PC-3 (cell line): Measurements from ENCODE around the gene ZNF490. TPM values are rescaled to one million over a fixed set of nuclear protein-coding genes. Genes with fewer than 3 reads are reported as not detected.

ENCODE experiments used
- ATAC-seq: fragments of 200-7000 bp; cut with Tn5 transposase; 2 replicates; pipeline ENCODE4 v1.9.1; 2020; ENCODE audit warnings: mild to moderate bottlenecking, moderate library complexity
- Bru-seq: library from RNA; stranded (reverse); fragments of 400-500 nt; gene quantifications from one replicate; lab custom pipeline; 2021; lab: Mats Ljungman, UMichigan
- BruChase-seq, 2 experiments: library from RNA; stranded (reverse); fragments of 400-500 nt; gene quantifications; one replicate each; lab custom pipeline; 2021; lab: Mats Ljungman, UMichigan
- BruUV-seq: library from RNA; stranded (reverse); fragments of 400-500 nt; replicated peaks from 2 replicates; lab custom pipeline; 2021; lab: Mats Ljungman, UMichigan
- CTCF ChIA-PET: fragments of 300-600 bp; sonication (Branson Sonifier 250); formaldehyde crosslinking; loops from one replicate; lab custom pipeline; 2022; ENCODE audit warnings: antibody characterized with exemption; lab: Charles Lee
- POLR2A ChIA-PET: fragments of 300-600 bp; sonication (Branson Sonifier 250); formaldehyde crosslinking; loops from one replicate; lab custom pipeline; 2022; ENCODE audit warnings: antibody characterized with exemption; ENCODE audit not compliant: unreplicated experiment; lab: Charles Lee
- DNase-seq: peaks from one replicate; pipeline ENCODE4 v3.0.0-alpha.2; 2015
- H2AFZ ChIP-seq: fragments of 300-600 bp; sonication (generic); 2 replicates; pipeline ENCODE4 v1.6.0; 2016; ENCODE audit warnings: antibody characterized with exemption, low read length
- H3F3A ChIP-seq: fragments of 300-600 bp; sonication (generic); one replicate; pipeline ENCODE4 v1.6.0; 2017; ENCODE audit warnings: antibody characterized with exemption, low read length, control low read depth, mild to moderate bottlenecking; ENCODE audit not compliant: unreplicated experiment
- H3K27ac ChIP-seq: fragments of 300-600 bp; sonication (generic); 2 replicates; pipeline ENCODE4 v1.5.1; 2016; ENCODE audit warnings: mild to moderate bottlenecking, low read length
- H3K27me3 ChIP-seq: fragments of 300-600 bp; sonication (generic); 2 replicates; pipeline ENCODE4 v1.6.1; 2016; ENCODE audit warnings: low read length, mixed read lengths
- H3K36me3 ChIP-seq: fragments of 300-600 bp; sonication (generic); 2 replicates; pipeline ENCODE4 v1.6.1; 2016; ENCODE audit warnings: low read depth, mixed run types, low read length, mixed read lengths
- H3K4me1 ChIP-seq: fragments of 300-600 bp; sonication (generic); 2 replicates; pipeline ENCODE4 v1.5.1; 2016; ENCODE audit warnings: low read length; ENCODE audit not compliant: insufficient read depth
- H3K4me2 ChIP-seq: fragments of 300-600 bp; sonication (generic); 2 replicates; pipeline ENCODE4 v1.6.0; 2016; ENCODE audit warnings: low read length
- H3K4me3 ChIP-seq: fragments of 300-600 bp; sonication (generic); 2 replicates; pipeline ENCODE4 v1.5.1; 2016; ENCODE audit warnings: mild to moderate bottlenecking, low read length, mixed read lengths
- H3K79me2 ChIP-seq: fragments of 300-600 bp; sonication (generic); 2 replicates; pipeline ENCODE4 v1.6.1; 2017; ENCODE audit warnings: low read length, mixed read lengths
- H3K9ac ChIP-seq: fragments of 300-600 bp; sonication (generic); 2 replicates; pipeline ENCODE4 v1.6.0; 2016; ENCODE audit warnings: mild to moderate bottlenecking, low read length
- H3K9me2 ChIP-seq: fragments of 300-600 bp; sonication (generic); replicated peaks from 2 replicates; pipeline ENCODE4 v1.6.1; 2016; ENCODE audit warnings: mixed run types, low read length, mixed read lengths
- H3K9me3 ChIP-seq: fragments of 300-600 bp; sonication (generic); 2 replicates; pipeline ENCODE4 v1.6.1; 2016; ENCODE audit warnings: low read length, mixed read lengths
- H4K20me1 ChIP-seq: fragments of 300-600 bp; sonication (generic); 2 replicates; pipeline ENCODE4 v1.6.1; 2016; ENCODE audit warnings: low read length, mixed read lengths
- CTCF ChIP-seq: fragments of 300-600 bp; sonication (generic); conservative IDR thresholded peaks from 2 replicates; pipeline ENCODE4 v1.5.1; 2017; ENCODE audit warnings: antibody characterized with exemption, low read depth, mild to moderate bottlenecking, low read length
- EZH2 ChIP-seq: fragments of 300-600 bp; sonication (generic); IDR thresholded peaks from one replicate; pipeline ENCODE4 v1.6.1; 2017; ENCODE audit warnings: antibody characterized with exemption, mild to moderate bottlenecking, low read length; ENCODE audit not compliant: unreplicated experiment
- EZH2phosphoT487 ChIP-seq: fragments of 300-600 bp; sonication (generic); IDR thresholded peaks from 2 replicates; pipeline ENCODE4 v1.6.1; 2018; ENCODE audit warnings: mild to moderate bottlenecking, antibody characterized with exemption, low read length, borderline replicate concordance
- intact Hi-C: fragments of 100-400 bp; cut with micrococcal nuclease; formaldehyde crosslinking; loops from 2 replicates; pipeline ENCODE4 v1.9.0; 2023
- long read RNA-seq: library from polyadenylated mRNA; unstranded; transcript quantifications from one replicate; pipeline ENCODE4 v2.0.0, GENCODE V29; 2021; ENCODE audit not compliant: unreplicated experiment
- total RNA-seq: library from RNA; depleted of rRNA; stranded (reverse); fragments of >200 nt; gene quantifications from 2 replicates; pipeline ENCODE4 v1.2.3, GENCODE V29; 2014; rRNA removed

The ZNF490 gene
- 6.9 and 10.7 TPM in 2 replicates for total RNA-seq
- Bru-seq, nascent RNA: percentile 65 among the genes with signal in this experiment
- BruChase-seq, experiment 1, labeled RNA remaining after a 6-hour chase: percentile 68 among the genes with signal in this experiment
- BruChase-seq, experiment 2, labeled RNA remaining after a 2-hour chase: percentile 70 among the genes with signal in this experiment
- long read RNA-seq, full-length matches to known transcripts: 9 of 21 reads
- long read RNA-seq, partial matches to known transcripts: 1 of 21 reads
- long read RNA-seq, other reads (novel, unspliced or antisense): 11 of 21 reads

GRCh38 chr19:12610540-12611360 is at the start of gene ZNF490, which contains the start of gene ZNF791:
TSS of gene ZNF490 (minus strand) at chr19:12610813. CDS start at chr19:12610680, 133 bp downstream.
TSS of gene ZNF791 (plus strand) at chr19:12610920. CDS start at chr19:12611080, 160 bp downstream.
- peak; percentile 99 for ATAC-seq
- Histone ChIP-seq H3K4me3 (peak within 1 kb of the TSS; percentile 94), H2AFZ (peak within 1 kb of the TSS; percentile 96), H3K4me1 (peaks cover 10% of the 10 kb centered on the region), H4K20me1 (peaks cover 4% of the 10 kb centered on the region; the same call in 1 of the 2 replicates), H3K27me3 (no peaks in the 10 kb centered on the region), H3K9ac (peak within 1 kb of the TSS; percentile 92), H3K9me2 (no peaks in the 10 kb centered on the region), H3K79me2 (peaks cover 60% of the 10 kb centered on the region), H3K36me3 (peaks cover 22% of the 10 kb centered on the region), H3K27ac (peak within 1 kb of the TSS; percentile 48), H3K4me2 (peak within 1 kb of the TSS; percentile 95), H3K9me3 (no peaks in the 10 kb centered on the region), H3F3A (no peaks in the 10 kb centered on the region)
- POLR2A ChIA-PET: interaction anchor here (0.6 kb wide), 3 partner anchors 68 to 183 kb away, joined by 3 to 5 read pairs (median 5); no protein-coding TSS in a partner anchor
- CTCF ChIA-PET: interaction anchor here (0.5 to 1.1 kb wide), 2 partner anchors 29 to 47 kb away, joined by 3 to 7 read pairs; no protein-coding TSS in a partner anchor
- intact Hi-C loops: loop anchor here (2.0 kb wide), 2 partner anchors 46 to 56 kb away; partner anchors contain the start of genes MAN2B1 and WDR83
- TSS peak; percentile 71 for BruUV-seq
- DNase-seq: peak; percentile 100
- peak; percentile 28; the same call in 1 of the 2 replicates for TF ChIP-seq CTCF
- no peak for TF ChIP-seq EZH2
- no peak for TF ChIP-seq EZH2phosphoT487

- Histone ChIP-seq H4K20me1 (no peaks in the 10 kb centered on the region), H3K36me3 (peaks cover 28% of the 10 kb centered on the region), H3F3A (no peaks in the 10 kb centered on the region), H3K27me3 (no peaks in the 10 kb centered on the region), H3K27ac (no peak overlapping the region), H2AFZ (no peak overlapping the region), H3K9me3 (no peaks in the 10 kb centered on the region), H3K79me2 (no peaks in the 10 kb centered on the region), H3K4me2 (no peak overlapping the region), H3K9me2 (no peaks in the 10 kb centered on the region), H3K4me3 (no peak overlapping the region), H3K4me1 (no peaks in the 10 kb centered on the region), H3K9ac (no peak overlapping the region)
- DNase-seq (no peak), ATAC-seq (no peak)
- CTCF ChIA-PET: interaction anchor here (0.6 kb wide), 1 partner anchor 48 kb away, joined by 7 read pairs; the partner anchor contains the start of gene ZNF490
- intact Hi-C loops: no loop called here
- no TSS peak for BruUV-seq
- POLR2A ChIA-PET: no interaction called here
- 0 out of 2 replicates have a peak, but pooled peaks have one; percentile 17 for TF ChIP-seq CTCF
- no peak for TF ChIP-seq EZH2phosphoT487
Measured at GRCh38 chr19:12657966-12658365, 47.4 kb upstream of the ZNF490 start.
